Mesodermal cell (in vitro differentiated cells): ENCODE results near the gene PDE4B.

Experiments used
- H3K27ac ChIP-seq: 2 replicates; pipeline ENCODE4 v1.7.0; 2013; ENCODE audit warnings: mild to moderate bottlenecking, low read depth, low read length, moderate library complexity; ENCODE audit not compliant: severe bottlenecking
- H3K36me3 ChIP-seq: 2 replicates; pipeline ENCODE4 v1.7.1; 2013; ENCODE audit warnings: mild to moderate bottlenecking, low read length, moderate library complexity; ENCODE audit not compliant: control insufficient read depth, insufficient read depth
- H3K4me1 ChIP-seq: one replicate; pipeline ENCODE4 v1.7.1; 2013; ENCODE audit warnings: mild to moderate bottlenecking, low read length; ENCODE audit not compliant: insufficient read depth, control insufficient read depth, poor library complexity, severe bottlenecking
- H3K4me3 ChIP-seq: 2 replicates; pipeline ENCODE4 v1.7.0; 2013; ENCODE audit warnings: low read length, control low read depth, mild to moderate bottlenecking; ENCODE audit not compliant: insufficient read depth, poor library complexity, severe bottlenecking; ENCODE audit errors: extremely low read depth
- H3K9me3 ChIP-seq: 2 replicates; pipeline ENCODE4 v1.7.1; 2013; ENCODE audit warnings: mild to moderate bottlenecking, low read length, moderate library complexity; ENCODE audit not compliant: control insufficient read depth
- WGBS, 2 experiments: methylation state at CpG; one replicate each; pipeline ENCODE4 v1.1.5; 2013; ENCODE audit warnings: missing lambda C conversion rate in 2 of 2; ENCODE audit not compliant: insufficient coverage in 2 of 2; 5-methylcytosine and 5-hydroxymethylcytosine counted together

Gene PDE4B

DNA sequence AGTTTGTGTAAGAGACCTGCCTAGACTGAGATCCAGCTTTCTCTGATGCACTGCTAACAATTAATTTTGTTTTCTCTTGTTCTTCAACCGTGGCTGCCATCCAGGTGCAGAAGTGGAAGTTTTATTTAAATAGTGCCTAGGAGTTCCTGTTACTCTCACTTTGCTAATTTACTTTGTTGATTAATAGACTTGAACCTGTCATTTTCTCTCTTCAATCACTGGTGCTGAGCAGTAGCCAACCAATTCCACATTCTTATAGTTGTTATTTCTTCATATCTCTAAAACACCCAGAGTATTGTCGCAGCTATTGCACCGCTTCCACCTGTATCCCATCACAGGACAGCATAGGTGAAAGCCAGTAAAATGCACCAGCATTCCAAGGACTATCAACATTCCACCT, 157.2 kb downstream of the PDE4B start:
- no peak overlapping the region for H3K27ac ChIP-seq
- WGBS, 2 experiments = 80 to 100% methylated on average over 1 to 2 of the region's 3 CpGs

DNA sequence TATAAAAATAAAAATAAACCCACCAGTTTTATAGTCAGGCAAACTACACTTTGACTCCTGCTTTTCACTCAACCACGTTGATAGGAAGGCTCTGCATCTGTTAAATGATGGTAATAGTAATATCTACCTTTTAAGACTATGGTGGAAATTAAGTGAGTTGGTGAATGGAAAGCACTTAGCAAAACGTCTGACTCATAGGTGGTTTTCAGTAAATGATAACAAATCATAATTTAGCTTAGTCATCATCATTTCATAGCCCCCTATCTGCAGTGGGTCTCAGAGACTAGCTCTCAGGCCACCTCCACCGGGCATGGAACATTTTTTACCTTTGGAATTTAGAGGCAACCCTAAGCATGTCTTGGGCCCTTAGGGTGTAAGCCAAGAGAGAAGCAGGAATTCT, 160.0 kb downstream of the PDE4B start:
- WGBS, 2 experiments = 89 to 100% methylated on average over 1 of the region's 3 CpGs
- Histone ChIP-seq H3K4me1 (no peaks in the 10 kb centered on the region), H3K4me3 (no peak overlapping the region), H3K36me3 (no peaks in the 10 kb centered on the region), H3K9me3 (no peaks in the 10 kb centered on the region), H3K27ac (no peak overlapping the region)

More for the DNA sequence above, 157.2 kb downstream of the PDE4B start:
- H3K36me3 ChIP-seq = no peaks in the 10 kb centered on the region
- H3K9me3 ChIP-seq = no peaks in the 10 kb centered on the region
- no peak overlapping the region for H3K4me3 ChIP-seq
- no peaks in the 10 kb centered on the region for H3K4me1 ChIP-seq

DNA sequence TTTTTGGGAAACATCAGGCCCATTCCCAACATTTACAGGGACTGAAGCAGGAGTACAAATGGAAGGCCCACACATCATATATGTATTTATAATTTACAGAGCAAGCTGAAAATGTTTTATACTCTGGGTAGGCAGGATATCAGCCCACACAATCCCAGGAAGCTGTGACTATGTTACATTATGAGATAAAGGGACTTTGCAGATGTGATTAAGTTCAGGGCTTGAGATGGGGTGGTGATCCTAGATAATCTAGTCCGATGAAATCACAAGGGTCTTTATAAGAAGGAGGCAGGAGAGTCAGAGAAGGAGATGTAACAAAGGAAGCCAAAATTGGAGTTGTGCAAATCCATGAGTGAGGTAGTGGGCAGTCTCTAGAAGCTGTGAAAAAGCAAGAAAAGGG, 160.5 kb downstream of the PDE4B start:
- no peaks in the 10 kb centered on the region for H3K9me3 ChIP-seq

DNA sequence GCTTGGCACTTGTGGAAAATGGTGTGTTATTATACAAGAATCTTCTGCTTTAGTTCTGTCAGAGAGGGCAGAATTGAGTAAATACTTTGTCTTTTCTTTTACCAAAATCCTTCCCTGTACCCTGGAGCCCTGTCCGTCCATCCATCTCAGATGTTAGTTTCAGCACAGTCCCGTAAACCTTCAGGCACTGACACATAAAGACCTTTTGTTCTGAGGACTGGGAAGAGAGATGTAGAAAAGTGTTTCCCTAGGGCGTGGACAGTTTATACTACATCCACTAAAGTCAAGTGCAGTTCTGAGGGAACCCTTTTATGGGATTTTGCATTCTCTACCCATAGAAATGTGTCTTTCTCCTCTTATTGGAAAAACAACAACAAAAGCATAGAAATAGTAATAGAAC, 162.4 kb downstream of the PDE4B start:
- Histone ChIP-seq H3K36me3 (no peaks in the 10 kb centered on the region), H3K27ac (no peak overlapping the region), H3K4me3 (no peak overlapping the region), H3K4me1 (no peaks in the 10 kb centered on the region), H3K9me3 (no peaks in the 10 kb centered on the region)
- no CpG with 5 or more reads among the region's 3 CpGs for WGBS, 2 experiments

More for the DNA sequence above, 160.5 kb downstream of the PDE4B start:
- 94 to 100% methylated on average over 1 of the region's 1 CpG for WGBS, 2 experiments
- Histone ChIP-seq H3K36me3 (no peaks in the 10 kb centered on the region), H3K27ac (no peak overlapping the region), H3K4me1 (no peaks in the 10 kb centered on the region), H3K4me3 (no peak overlapping the region)

DNA sequence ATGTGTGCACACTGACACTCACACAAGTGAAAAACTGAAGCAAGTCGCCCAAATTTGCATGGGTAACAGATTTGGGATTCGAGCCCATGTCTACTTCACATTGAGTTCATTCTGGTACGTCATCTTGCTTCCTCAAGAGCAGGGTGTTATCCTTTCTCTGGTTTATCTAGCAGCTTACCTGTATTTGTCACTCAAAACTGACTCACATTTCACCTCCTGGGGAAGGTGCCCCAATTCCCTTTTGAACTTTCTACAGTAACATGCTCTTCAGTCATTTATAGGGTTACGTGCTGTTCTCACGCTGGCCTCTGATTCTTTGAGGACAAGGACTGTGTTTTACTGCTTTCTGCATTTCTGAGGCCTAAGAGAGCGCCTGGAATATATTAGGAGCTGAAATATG, 162.8 kb downstream of the PDE4B start:
- Histone ChIP-seq H3K4me3 (no peak overlapping the region), H3K4me1 (no peaks in the 10 kb centered on the region), H3K27ac (no peak overlapping the region), H3K36me3 (no peaks in the 10 kb centered on the region), H3K9me3 (no peaks in the 10 kb centered on the region)
- 91 to 96% methylated on average over 4 to 5 of the region's 6 CpGs for WGBS, 2 experiments

DNA sequence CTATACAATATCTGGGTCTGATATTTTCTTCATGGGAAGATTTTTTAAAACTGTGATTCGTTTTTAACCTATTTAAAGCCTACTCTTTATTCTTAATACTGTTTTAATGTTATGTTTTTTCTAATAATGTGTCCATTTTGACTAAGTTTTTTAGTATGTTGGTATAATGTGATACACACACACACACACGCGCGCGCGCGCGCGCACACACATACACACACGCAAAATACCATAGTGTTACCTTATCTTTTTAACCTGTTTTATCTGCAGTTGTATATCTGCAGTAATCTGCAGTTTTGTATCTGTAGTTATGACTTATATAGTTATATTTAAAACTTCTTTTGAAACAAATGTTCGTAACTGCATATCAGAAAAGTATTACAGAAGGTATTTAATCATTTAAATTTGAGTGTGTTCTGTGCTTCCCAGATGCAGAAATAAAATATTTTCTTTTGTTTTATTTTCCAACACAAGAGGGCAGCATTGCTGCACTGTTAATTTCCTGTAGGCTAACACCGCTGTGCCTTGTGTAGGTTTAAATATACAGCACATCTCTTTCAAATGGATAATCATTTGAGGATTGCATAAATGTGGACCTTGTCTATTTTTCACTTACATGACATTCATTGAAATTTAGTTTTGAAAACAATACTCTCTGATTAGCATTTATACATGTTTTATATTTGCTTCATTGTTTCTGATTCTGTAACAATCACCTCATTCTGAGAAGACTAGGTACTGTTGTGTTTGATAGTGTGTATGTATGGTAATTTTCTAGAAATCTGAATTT, 166.1 kb downstream of the PDE4B start:
- Histone ChIP-seq H3K4me1 (no peaks in the 10 kb centered on the region), H3K36me3 (no peaks in the 10 kb centered on the region), H3K27ac (no peak overlapping the region), H3K9me3 (no peaks in the 10 kb centered on the region), H3K4me3 (no peak overlapping the region)
- WGBS, 2 experiments = no CpG with 5 or more reads among the region's 12 CpGs

DNA sequence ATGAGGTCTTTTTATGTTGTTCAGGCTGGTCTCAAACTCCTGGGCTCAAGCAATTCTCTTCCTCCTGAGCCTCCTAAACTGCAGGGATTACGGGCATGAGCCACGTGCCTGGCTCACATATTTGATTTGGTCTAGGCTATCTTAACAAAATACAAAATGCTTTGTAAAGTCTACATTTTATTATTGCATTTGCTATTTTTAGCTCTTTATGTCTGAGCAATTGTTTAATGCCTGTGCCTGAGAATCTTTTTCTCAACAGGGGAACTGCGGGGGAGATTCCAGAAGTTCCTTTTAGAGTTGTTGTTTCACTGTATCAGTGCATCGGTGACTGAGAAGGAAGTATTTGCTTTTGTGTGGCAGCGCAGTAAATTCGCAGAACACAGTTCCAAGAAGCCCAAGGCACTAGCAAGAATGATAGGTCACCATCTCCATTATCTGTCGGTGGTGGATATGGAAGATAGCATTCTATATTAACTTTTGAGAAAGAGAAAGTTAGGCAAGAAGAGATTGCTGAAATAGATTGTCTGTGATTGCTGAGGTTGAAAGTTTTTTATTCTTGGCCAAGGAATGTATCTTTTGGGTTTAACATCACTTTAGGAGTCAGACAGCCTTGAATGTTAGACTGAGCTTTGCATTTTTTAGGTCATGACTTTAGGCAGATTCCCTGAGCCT, 167.3 kb downstream of the PDE4B start:
- WGBS, 2 experiments = 87 to 92% methylated on average over 1 to 5 of the region's 7 CpGs
- no peaks in the 10 kb centered on the region for H3K36me3 ChIP-seq
- no peaks in the 10 kb centered on the region for H3K9me3 ChIP-seq
- no peak overlapping the region for H3K27ac ChIP-seq
- H3K4me3 ChIP-seq = no peak overlapping the region
- no peaks in the 10 kb centered on the region for H3K4me1 ChIP-seq

DNA sequence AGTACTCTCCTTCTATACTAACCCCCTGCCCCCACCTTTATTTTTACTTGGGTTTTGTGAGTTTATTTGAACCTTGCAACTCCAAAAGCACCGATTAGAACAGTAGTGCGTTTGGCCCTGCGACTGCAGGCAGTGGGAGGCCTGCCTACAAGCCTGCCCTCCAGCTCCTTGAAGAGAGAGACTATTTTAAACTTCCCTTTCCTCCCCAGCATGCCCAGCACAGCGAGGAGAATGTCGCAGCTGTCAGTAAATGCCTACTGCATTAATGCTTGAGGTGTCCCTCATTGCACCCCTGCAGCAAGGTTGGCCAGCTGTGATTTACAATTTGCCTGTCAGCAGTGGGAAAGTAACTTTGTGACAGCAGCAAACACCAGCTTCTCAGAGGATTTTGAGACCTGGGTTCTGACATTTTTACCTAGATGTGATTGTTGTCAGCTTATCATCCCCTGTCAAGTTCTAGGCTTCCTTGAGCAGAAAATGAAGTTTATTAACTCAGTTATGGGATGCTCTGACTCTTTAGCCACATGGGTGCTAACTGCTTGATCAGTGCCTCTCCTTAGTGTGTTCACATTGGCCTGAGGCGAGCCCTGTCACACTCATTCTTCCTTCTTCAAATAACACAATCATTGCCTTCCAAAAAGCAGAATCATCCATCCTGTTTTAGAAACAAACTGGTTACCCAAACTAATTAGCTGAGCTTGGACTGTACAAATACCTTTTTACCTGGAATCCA, 170.6 kb downstream of the PDE4B start:
- Histone ChIP-seq H3K27ac (no peak overlapping the region), H3K9me3 (no peaks in the 10 kb centered on the region), H3K4me3 (no peak overlapping the region), H3K36me3 (no peaks in the 10 kb centered on the region), H3K4me1 (no peaks in the 10 kb centered on the region)
- 88 to 94% methylated on average over 4 to 6 of the region's 6 CpGs for WGBS, 2 experiments

DNA sequence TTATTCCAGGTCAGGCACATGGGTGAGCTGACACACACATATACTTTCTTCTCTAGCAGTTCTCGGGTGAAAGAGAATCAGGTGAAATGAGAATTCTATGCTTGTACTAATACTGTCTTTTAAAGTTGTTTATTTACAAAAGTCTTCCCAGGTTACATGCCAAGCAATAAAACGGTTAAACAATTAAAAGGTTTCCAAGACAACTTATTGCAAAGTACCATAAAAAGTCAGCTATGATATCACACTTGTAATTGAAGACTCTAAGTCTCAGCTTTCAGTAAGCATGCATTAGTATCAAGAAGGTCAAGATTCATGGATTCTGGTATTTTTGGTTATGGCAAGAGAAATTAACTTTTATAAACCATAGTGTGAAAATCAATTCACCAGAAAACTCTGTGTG, 171.4 kb downstream of the PDE4B start:
- H3K27ac ChIP-seq = no peak overlapping the region
- no peaks in the 10 kb centered on the region for H3K9me3 ChIP-seq
- H3K4me3 ChIP-seq = no peak overlapping the region
- 100% methylated on average over 1 of the region's 2 CpGs; no CpG with 5 or more reads in 1 of the 2 experiments for WGBS, 2 experiments
- H3K4me1 ChIP-seq = no peaks in the 10 kb centered on the region
- H3K36me3 ChIP-seq = no peaks in the 10 kb centered on the region

DNA sequence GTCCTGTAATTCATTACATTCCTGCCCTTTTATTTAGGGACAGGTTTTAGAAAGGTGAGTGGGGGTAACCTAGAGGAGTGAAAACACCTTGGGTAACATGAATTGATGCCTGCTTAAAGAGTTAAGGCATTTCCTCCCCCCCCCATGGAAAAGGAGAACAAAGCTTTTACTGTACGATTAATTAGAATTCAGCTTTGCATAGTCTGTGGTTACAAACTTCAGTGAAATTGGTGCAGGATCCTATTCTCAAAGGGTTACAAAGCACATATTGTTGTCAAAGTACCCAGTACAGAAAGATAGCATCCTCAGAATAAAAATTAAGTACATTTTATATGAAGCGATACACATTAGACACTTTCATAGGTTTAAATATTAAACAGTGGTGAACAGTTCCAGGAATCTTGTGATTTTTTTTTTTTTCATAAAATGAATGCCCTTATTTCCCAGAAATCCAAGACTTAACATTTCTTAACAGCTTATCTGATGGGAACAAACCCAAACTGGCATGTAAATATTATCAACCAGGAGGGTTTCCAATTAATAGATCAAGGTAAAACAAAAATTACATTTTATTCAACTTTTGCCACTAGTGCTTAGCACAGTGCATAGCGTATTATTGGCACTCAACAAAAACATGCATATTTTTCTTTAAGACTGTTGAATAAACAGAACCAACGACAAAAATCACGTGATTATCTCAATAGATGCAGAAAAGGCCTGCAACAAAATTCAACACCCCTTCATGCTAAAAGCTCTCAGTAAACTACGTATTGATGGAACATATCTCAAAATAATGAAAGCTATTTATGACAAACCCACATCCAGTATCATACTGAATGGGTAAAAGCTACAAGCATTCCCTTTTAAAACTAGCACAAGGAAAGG, 172.7 kb downstream of the PDE4B start:
- H3K27ac ChIP-seq = no peak overlapping the region
- H3K9me3 ChIP-seq = no peaks in the 10 kb centered on the region
- no peak overlapping the region for H3K4me3 ChIP-seq
- no peaks in the 10 kb centered on the region for H3K36me3 ChIP-seq
- WGBS, 2 experiments = 93% methylated on average over 2 to 4 of the region's 6 CpGs
- H3K4me1 ChIP-seq = no peaks in the 10 kb centered on the region
